ENCODE data around the gene KCNK13.
"Not testable (repeated sequence)": the region's sequence is repeated elsewhere in the genome, so short reads cannot be mapped to it uniquely, and the experiment has no call there.

Gene KCNK13

DNA sequence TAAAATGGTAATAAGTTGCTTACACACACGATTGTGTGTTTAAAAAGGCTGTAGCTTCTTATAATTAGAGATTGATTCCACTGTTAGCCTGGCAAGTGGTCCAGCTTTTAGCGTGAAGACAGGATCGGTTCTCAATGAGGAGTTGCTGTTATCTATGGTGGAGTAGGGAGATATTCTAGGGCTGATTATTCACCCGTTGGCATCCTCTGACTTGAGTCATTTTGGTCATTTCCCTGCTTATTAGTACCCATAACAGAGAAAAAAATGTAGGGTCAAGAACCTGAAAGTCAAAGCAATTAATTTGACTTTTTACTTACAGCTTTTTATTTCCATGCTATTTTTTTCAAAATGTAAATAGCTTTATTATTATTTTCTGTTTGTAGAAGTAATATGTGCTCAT lies 76.0 kb downstream of the KCNK13 start:
- no peak for DNase-seq

DNA sequence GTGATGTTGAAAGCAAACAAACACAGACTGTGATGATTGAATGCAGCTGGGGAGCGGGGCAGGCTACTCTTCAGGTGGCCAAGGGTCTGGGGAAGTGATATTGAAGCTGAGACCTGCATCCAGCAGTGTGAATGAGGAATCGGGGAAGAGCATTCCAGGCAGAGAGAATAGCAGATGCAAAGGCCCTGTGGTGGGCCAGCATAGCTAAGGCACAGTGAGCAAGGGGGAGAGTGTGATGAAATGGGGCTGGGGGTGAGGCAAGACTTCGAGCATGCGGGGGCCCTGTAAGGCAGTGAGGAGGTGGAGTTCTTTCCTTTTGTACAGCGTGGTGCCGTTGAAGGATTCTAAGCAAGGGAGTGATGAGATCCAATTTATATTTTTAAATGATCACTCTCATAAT lies 77.4 kb downstream of the KCNK13 start:
- no peak for DNase-seq

DNA sequence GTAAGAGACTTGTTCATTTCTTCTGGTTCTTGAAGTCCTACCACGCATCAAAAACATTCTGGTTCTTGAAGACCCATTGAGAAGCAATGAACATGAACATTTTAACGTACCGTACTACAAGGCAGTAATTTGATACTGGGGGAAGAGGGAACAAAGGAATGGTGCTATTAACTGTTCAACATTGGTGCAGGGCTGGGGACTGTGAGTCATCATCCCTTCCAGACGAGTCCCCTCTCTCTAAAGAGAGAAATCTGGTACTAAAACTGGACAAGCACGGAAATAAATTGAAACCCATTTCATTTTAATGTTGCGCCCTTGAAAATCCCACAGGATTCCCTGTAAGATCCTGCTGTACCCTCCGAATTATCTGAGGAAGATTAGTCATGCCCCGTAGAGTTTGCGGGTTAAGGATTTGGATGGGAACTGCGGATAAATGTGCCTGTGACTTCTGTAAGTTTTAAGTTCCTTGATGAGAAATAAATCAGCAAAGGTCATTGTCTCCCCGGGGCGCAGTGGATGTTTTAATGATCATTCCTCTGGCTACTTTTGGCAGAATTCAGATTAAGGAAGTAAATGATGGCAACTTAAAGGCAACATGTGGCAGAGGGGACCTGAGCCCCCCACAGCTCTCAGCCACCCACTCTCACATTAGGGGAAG lies 78.6 kb downstream of the KCNK13 start:
- no peak for DNase-seq

DNA sequence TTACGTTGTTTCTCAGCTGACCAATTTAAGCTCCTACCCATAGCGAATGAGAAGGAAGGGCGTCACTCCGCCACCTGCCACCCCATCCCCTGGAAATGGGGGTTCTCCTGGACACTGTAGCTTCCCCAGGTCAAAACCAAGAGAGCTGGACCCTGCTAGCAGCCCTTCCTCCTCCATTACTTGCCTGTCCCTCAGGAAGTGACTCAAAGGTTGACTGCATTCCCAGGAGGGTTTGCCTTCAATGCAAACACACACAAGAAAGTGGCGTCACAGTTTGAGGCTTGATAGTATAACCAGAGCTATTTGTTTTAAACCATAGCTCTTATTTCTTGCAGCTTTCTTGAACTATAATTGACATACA lies 79.1 kb downstream of the KCNK13 start:
- no peak for DNase-seq

DNA sequence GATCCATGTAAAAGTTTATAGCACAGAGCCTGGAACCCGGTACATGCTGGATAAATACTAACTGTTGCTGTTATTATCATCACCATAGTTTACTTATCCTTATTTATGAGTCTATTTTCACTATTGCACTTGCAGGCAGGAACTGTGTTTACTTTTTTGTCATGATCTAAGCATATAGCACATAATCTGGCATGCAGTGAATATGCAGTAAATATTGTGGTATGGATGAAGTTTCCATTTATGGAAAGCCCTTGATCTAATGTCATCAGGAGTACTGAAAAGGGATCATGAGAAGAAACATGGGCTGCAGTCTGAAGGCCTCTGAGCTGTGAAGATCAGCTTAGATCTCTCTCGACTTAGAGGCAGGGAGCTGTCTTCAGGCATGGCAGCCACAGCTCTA lies 91.6 kb downstream of the KCNK13 start:
- no peak for DNase-seq

DNA sequence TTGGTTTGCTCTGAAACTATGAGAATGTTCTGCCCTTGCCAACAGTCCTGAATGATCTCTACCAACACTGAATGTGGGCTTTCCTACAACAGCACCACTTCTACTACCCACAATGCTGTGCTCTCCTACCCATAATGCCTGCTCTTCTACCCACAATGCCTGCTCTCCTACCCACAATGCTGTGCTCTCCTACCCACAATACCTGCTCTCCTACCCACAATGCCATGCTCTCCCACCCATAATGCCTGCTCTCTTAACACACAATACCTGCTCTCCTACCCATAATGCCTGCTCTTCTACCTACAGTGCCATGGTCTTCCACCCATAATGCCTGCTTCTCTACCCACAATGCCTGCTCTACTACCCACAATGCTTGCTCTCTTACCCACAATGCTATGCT lies 92.3 kb downstream of the KCNK13 start:
- no peak for DNase-seq

DNA sequence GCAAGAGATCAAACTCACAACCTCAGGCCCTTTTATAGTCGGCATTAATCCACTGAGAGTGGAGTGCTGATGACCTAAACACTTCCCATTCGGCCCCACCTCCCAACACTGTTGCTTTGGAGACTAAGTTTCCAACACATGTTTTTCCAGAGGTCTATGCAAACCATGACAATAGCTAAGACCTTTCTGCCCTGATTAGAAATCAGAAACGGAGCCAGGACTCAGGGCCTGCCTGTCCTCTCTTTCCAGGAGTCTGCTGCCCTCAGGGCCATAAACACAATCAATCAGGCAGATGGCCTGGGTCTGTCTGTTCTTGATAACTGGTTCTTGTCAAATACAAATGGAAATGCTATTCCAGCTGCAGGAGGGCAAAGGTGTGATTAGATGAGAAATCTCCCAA lies 97.4 kb downstream of the KCNK13 start:
- no peak for DNase-seq

DNA sequence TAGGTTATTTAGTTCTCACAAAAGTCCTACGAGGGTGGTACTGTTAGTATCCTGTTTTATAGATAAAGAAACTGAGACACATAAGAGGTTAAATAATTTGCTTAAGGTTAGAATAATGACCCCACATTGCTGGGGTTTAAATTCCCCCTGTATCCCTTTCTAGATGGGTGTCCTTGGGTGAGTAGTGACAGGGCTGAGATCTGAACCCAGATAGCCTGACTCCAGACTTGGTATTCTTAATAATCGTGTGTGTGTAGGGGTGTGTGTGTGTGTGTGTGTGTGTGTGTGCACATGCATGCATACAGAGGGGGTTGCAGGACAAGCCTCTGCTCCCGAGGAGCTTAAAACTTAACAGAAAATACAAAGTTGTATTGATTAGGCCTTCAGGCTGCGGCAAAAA lies 97.9 kb downstream of the KCNK13 start:
- DNase-seq: no peak

DNA sequence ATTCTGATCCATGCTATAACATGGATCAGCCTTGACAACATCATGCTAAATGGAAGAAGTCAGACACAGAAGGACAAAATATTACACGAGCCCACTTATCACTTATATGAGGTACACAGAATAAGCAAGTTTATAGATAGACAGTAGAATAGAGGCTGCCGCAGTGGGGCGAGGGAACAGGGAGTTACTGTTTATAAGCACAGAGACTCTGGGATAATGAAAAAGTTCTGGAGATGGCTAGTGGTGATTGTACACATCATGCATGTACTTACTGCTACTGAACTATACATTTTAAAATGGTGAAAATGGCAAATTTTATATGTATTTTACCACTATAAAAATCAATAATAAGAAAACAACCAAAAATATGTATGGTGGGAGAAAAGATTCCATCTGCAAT lies 99.3 kb downstream of the KCNK13 start:
- DNase-seq: no peak

DNA sequence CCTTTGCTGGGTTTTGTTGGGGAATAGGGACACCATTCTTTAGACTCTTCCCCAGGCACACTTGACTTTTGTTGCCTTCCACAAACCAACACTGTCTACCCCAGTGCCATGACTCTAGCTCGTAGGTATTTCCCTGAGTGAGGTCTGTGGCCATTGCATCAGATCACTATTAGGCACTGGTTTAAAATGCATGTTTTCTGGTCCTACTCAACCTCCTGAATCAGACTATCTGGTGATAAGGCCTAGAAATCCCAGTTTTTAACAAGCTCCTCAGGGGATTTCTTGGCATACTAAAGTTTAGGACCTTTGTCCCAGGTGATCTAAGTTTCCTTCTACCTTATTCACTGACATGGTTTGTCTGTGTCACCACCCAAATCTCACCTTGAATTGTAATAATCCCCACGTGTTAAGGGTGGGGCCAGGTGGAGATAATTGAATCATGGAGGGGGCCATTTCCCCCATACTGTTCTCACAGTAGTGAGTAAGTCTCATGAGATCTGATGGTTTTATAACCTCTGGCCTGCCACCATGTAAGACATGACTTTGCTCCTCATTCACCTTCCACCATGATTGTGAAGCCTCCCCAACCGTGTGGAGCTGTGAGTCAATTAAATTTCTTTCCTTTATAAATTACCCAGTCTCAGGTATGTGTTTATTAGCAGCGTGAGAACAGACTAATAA lies 106.8 kb downstream of the KCNK13 start:
- DNase-seq: no peak

DNA sequence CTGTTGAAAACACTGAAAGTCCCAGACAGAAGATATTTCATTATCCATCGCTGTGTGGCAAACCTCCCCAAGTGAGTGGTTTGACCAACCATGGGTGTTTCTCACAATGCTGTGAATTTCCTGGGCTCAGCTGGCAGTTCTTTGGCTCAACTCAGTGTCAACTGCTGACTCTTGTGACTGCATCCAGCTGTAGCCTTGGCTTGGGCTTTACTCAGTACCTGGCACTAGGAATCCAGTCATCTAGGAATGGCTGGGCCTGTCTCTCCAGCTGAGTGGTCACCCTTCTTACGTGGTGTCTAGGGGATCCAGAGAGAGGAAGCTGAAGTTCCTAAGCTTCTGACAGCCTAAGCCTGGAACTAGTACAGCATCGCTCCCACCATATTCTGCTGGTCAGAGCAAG lies 113.8 kb downstream of the KCNK13 start:
- DNase-seq: no peak

DNA sequence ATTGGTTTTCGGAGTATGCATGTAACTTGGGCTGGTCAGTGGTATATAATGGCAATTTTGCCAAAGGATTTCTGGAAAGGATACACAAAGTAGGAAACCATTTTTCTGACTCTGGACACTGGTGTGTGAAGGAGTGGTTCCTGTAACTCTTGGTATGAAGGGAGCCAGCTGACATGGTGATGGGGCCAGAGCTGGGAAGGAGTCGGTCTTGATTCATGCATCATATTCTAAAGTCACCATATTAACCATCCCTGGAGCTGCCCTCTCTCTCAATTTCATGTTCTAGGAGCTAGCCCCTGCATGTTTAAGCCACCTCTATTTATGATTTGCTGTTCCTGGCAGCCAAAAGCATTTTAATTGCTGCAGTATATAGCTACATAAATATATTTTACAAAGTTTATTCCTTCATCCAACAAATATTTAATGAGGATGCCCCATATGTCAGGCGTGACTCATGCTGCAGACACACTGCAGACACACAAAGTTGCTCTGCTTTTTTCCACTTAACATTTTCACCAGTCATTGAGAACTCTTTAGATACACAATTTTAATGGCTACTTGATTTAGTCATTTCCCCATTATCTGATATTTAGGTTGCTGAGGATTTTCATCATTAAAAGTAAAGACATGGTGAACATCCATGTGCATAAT lies 115.9 kb downstream of the KCNK13 start:
- no peak for DNase-seq

DNA sequence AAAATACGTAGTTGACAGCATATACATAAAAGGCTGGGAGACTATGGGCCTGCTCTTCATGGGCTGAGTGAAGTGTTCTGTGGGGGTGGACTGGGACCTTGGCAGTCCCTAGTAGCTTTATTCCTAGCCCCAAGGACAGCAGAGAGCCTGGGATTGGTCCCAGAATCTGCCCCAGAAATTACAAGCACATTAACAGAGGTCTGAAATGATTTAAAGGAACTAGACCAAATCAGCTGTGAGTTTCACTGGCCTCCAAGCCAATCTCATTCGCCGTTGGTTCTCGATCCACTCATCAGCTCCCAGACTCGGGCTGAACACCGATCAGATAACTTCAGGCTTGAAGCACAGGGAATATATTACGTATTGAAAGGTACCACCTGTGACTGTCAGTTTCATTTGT lies 117.6 kb downstream of the KCNK13 start:
- DNase-seq: no peak

DNA sequence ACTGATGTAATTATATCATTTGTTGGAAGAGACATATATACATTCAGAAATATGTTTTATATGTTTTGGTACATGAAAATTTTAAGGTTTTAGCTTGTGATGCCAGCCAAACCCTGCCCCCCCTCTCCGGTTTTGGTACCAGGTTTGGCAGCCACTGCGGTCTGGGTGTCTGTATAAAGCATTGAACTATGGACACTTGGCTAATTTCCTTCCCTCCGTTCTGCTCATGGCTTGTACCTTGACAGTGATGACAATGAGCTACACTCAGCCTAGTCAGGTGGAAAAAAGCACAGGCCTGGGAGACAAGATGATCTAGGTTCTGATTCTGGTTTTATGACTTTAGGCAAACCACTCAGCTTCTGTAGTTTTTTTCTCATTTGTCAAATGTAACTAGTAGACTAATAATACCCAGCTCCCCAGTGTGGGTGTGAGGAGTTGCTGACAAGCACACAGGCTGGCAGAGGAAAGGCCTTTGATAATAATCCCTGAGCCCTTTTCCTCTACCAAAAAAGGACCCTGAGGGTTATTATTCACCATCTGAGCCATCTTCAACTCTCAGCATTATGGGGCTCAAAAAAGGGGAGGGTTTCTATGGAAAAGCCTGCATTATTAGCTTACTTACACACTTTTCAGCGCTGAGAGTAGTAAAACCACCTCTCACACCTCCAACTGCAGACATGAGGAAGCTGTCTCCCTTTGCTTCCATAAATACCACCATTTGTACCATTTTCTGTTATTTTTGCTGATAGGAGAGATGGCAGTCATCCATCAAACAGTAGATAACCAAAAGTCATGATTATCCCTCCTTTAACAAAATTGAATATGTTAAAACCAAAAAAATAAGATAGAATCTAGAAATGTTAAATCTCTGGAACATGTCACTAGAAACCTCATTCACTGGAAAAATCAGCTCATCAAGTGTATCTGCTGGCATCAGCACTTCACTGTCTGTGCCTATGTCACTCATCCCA lies 118.3 kb downstream of the KCNK13 start:
- no peak for DNase-seq

DNA sequence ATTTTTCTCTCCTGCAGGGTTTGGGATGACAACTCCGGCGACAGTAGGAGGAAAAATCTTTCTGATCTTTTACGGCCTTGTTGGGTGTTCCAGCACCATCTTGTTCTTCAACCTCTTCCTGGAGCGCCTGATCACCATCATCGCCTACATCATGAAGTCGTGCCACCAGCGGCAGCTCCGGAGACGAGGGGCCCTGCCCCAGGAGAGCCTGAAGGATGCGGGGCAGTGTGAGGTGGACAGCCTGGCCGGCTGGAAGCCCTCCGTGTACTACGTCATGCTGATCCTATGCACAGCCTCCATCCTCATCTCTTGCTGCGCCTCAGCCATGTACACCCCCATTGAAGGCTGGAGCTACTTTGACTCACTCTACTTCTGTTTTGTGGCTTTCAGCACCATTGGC lies 122.3 kb downstream of the KCNK13 start:
- no peak for DNase-seq

DNA sequence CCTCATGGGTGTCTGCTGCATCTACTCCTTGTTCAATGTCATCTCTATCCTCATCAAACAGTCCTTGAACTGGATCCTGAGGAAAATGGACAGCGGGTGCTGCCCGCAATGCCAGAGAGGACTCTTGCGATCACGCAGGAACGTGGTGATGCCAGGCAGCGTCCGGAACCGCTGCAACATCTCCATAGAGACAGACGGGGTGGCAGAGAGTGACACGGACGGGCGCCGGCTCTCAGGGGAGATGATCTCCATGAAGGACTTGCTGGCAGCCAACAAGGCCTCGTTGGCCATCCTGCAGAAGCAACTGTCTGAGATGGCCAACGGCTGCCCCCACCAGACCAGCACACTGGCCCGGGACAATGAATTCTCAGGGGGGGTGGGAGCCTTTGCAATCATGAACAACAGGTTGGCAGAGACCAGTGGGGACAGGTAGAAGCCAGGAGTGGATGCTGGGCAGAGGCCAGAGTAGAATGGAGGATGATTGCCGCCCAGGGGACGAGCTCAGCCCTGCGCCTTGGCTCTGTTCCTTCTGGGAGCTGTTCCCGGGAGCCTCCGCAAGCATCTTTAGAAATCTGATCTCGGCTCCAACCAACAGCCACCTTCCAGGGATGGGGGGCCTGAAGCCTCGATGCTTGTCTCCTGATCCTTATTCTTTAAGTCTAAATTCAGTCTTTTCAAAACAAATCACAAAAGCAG lies 122.9 kb downstream of the KCNK13 start:
- DNase-seq: no peak

DNA sequence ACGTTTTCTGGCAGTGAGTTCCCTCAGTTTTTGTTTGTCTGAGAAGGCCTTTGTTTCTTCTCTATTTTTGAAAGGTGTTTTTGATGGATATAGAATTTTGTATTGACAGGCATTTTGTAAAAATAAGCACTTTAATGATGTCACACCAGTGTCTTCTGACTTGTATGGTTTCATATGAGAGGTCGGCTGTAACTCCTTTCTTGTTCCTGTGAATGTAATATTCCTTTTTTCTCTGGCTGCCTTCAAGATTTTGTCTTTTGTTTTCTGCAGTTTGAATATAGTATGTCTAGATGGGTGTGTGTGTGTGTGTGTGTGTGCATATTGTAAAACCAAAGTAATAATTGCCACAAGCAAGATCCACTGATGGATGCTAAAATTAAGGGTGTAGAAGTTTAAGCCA lies 126.8 kb downstream of the KCNK13 start:
- DNase-seq: no peak

DNA sequence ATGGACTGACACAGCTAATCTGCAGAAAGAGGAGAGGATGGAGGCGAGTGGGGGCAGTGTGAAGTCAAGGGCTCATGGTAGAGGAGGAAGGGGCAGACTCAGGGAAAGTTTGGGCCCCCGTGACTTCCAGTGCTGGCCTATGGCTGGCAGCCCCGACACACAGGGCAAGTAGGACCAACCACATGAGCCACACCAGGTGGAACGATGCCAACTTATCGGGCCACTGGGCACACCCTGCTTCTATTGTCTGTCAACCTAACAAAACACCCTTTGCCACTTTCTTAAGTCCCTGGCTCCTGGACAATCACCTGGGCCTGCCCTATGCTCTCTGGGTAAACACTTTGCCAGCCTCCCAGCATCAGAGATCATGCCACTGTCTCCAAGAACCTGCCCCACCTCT lies 129.4 kb downstream of the KCNK13 start:
- no peak for DNase-seq

DNA sequence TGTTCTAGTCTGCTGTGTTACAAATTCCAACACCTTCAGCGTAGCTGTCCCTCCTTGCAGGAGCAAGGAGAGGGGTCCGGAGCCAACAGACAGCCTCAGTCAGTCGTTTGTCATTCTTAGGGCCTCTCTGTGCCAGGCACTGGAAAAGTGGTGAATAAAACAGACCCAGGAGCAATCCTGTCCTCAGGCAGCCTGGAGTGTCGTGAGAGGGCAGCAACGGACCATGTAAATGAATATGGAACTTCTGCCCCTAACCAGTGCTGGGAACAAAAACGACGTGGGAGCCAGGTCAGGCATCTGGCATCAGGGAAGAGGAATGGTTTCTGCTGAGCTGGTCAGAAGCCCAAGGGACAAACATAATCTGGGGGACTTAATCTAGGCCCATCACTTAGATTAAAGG lies 129.8 kb downstream of the KCNK13 start:
- DNase-seq: no peak

DNA sequence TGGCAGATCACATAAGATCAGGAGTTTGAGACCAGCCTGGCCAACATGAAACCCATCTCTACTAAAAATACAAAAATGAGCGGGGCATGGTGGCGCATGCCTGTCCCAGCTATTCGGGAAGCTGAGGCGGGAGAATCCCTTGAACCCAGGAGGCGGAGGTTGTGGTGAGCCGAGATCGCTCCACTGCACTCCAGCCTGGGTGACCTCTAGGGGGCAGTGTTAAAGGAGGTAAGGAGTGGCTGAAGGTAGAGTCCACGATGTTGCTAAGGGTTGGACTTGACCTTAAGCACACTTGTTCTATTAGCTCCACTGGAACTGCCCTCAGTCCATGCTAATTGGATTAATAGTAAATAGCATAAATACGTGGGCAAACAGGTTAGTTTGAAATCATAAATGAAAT lies 132.1 kb downstream of the KCNK13 start:
- no peak for DNase-seq

DNA sequence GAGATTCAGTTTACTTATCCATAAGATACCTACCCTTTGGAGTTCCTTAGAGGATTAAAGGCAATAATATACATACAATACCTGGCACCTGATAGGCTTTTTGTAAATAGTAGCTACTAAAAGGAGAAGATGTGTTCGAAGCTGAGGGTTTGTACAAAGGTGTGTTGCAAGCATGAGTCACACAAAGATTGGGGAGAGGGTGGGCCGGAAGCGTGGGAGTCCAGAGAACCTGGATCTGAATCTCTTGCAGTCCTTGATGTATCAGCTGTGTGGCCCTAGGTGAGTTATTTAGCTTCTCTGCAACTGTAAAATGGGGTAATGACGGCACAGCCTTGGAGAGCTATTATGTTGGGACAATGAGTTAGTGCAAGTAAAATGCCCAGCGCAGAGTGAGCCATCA lies 132.9 kb downstream of the KCNK13 start:
- DNase-seq: no peak

DNA sequence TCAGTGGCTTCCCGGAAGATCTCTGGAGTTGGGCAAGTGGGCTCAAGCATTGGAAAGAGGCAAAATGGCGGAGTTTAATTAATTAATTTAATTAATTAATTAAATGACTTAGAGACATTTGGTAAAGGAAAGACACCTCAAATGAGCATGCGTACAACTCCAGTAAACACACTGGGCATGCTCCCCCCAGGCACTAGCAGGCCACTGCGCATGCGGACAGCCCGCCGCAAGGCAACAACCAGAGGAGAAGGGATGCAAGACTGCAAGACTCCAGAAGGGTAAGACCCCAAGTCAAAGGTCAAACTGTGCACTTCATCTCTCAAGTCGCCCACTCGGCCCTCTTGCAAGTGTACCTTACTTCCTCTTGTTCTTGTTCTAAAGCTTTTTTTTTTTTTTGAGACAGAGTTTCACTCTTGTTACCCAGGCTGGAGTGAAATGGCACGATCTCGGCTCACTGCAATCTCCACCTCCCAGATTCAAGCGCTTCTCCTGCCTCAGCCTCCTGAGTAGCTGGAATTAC lies 136.8 kb downstream of the KCNK13 start:
- DNase-seq: no peak

DNA sequence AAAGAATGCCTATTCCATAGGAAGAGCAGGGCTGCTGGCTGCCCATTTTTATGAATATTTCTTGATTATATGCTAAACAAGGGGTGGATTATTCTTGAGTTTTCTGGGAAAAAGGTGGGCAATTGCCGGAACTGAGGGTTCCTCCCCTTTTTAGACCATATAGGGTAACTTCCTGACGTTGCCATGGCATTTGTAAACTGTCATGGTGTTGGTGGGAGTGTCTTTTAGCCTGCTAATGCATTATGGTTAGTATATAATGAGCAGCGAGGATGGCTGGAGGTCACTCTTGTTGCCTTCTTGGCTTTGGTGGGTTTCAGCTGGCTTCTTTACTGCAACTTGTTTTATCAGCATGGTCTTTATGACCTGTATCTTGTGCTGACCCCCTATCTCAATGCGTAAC lies 138.8 kb downstream of the KCNK13 start:
- DNase-seq: not testable (repeated sequence)

Measured in NCI-H187 treated with DMSO at 0.1 percent for 48 hours (cell line).